Measurements from ENCODE around the gene HIP1R. TPM values are rescaled to one million over a fixed set of nuclear protein-coding genes. Genes with fewer than 3 reads are reported as not detected.

Gene HIP1R
- total and polyA plus RNA-seq, 10 of the 15 experiments (the other 5 are each of a cell fraction or from before 2014, with no cell fraction given), result 0.18 to 27.7 (median 11.7) TPM

GRCh38 chr12:122858171-122858570 lies 22.9 kb downstream of the HIP1R start (continued):
- TF ChIP-seq ATF3 (IDR thresholded peaks at IDR 0.05; ENCODE audit: borderline replicate concordance, extremely low read depth, low read depth, low read length), result no peak
- no peak for TF ChIP-seq ZNF207 (IDR thresholded peaks at IDR 0.05; ENCODE audit: borderline replicate concordance)

GRCh38 chr12:122858591-122859302 lies 23.5 kb downstream of the HIP1R start:
- H3K9ac ChIP-seq (ENCODE audit: control insufficient read depth, insufficient read depth, low read length), result no peak overlapping the region
- H3K79me2 ChIP-seq (ENCODE audit: control insufficient read depth, insufficient read depth, low read length), result no peaks in the 10 kb centered on the region
- H3K4me1 ChIP-seq (ENCODE audit: control insufficient read depth, insufficient read depth, low read length), result no peaks in the 10 kb centered on the region
- no peaks in the 10 kb centered on the region; a peak in 1 of 4 replicates for H3K27me3 ChIP-seq (replicated peaks in 1 of 2; ENCODE audit: control insufficient read depth in 2 of 2, insufficient read depth in 2 of 2, low read length in 1 of 2)
- ATAC-seq (no peak), FAIRE-seq (no peak), DNase-seq (ENCODE audit: low read depth, low spot score) (no peak)
- no peak overlapping the region for H3K4me2 ChIP-seq (ENCODE audit: control insufficient read depth, insufficient read depth)
- no peak overlapping the region for H3K27ac ChIP-seq (ENCODE audit: control insufficient read depth, insufficient read depth)
- ChIA-PET POLR2A (interaction anchor here (0.6 kb wide), 1 partner anchor 84 kb away, joined by 6 read pairs; the partner anchor contains the start of gene CCDC62), CTCF (interaction anchor here (0.6 to 7.4 kb wide), 9 partner anchors 13 to 379 kb away, joined by 3 to 127 read pairs (median 5); no protein-coding TSS in a partner anchor), SMC1A (ENCODE audit: uncharacterized antibody, unreplicated experiment) (interaction anchor here (1.5 to 8.4 kb wide), 2 partner anchors 33 to 94 kb away, joined by 4 to 100 read pairs; no protein-coding TSS in a partner anchor), RAD21 (ENCODE audit: unreplicated experiment) (interaction anchor here (0.9 to 6.9 kb wide), 5 partner anchors 65 to 380 kb away, joined by 3 to 72 read pairs (median 6); no protein-coding TSS in a partner anchor)
- no peak overlapping the region for H3K4me3 ChIP-seq
- no TSS peak for BruUV-seq (replicated peaks)
- no peak overlapping the region for H2AFZ ChIP-seq (ENCODE audit: control insufficient read depth, low read depth, low read length)
- intact Hi-C loops (cut with micrococcal nuclease; ENCODE audit: unreplicated experiment) (no loop called here), in situ Hi-C loops (cut with MboI) (loop anchor here (5.0 to 25.0 kb wide), 2 partner anchors 94 to 379 kb away; partner anchors contain the start of genes MPHOSPH9 and MTRFR)
- peaks cover 0 to 8% of the 10 kb centered on the region in 2 experiments; a peak in 2 of 4 replicates for H3K36me3 ChIP-seq (ENCODE audit: control insufficient read depth in 2 of 2, insufficient read depth in 2 of 2, low read length in 1 of 2)
- H3K9me3 ChIP-seq (replicated peaks; ENCODE audit: control insufficient read depth, insufficient read depth, low read length), result no peaks in the 10 kb centered on the region
- WGBS (ENCODE audit: insufficient coverage, insufficient replicate concordance, low lambda C conversion rate, missing lambda C conversion rate), result 82% methylated on average over 22 of the region's 22 CpGs
- no peaks in the 10 kb centered on the region for H4K20me1 ChIP-seq (ENCODE audit: control insufficient read depth, insufficient read depth)
- TF ChIP-seq SMAD1 (IDR thresholded peaks at IDR 0.05; ENCODE audit: low read depth, partially characterized antibody), result no peak
- TF ChIP-seq NKRF (conservative IDR thresholded peaks at IDR 0.05), result no peak
- no peak for TF ChIP-seq POLR2AphosphoS5 (IDR thresholded peaks at IDR 0.05; ENCODE audit: low read length)
- no peak for TF ChIP-seq IRF3 (IDR thresholded peaks at IDR 0.05)
- TF ChIP-seq ZNF622 (IDR thresholded peaks at IDR 0.05), result no peak

Measured in GM12878 (cell line).